ENCODE data around the gene AIRE.

DNA sequence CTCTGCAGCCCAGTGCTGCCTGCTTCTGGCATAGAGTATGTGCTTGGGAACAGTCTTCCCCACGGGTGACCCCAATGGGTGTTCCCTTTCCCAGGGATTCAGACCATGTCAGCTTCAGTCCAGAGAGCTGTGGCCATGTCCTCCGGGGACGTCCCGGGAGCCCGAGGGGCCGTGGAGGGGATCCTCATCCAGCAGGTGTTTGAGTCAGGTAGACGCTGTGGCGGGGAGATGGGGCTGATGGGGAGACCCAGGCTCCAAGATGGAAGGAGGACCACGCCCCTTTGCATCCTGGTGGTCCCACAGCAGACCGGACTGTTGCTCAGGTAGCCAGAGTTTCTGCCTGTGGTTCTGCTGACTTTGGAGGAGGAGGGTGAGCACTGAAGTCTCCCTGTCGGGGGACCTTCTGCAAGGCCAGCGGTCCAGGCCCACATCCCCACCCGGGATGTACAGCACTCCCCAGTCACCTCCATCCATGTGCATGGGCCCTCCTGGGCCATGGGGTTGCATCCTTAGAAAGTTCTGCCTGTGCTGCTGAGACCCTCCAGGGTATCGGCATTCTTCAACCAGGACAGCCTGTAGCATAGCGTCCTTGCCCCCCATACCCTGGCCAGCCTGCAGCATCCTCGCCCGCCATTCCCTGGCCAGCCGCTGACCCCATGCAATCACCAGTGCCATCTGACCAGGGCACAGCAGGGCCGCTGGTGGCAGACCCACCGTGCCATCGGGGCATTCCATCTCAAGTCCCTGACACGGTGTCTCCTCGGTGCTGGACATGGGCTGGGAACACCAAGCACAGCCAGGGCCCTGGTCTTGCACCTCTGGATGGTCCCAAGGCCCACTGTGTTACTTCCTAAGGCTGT, 2.8 kb downstream of the AIRE start:
- TF ChIP-seq, protein P1, sequence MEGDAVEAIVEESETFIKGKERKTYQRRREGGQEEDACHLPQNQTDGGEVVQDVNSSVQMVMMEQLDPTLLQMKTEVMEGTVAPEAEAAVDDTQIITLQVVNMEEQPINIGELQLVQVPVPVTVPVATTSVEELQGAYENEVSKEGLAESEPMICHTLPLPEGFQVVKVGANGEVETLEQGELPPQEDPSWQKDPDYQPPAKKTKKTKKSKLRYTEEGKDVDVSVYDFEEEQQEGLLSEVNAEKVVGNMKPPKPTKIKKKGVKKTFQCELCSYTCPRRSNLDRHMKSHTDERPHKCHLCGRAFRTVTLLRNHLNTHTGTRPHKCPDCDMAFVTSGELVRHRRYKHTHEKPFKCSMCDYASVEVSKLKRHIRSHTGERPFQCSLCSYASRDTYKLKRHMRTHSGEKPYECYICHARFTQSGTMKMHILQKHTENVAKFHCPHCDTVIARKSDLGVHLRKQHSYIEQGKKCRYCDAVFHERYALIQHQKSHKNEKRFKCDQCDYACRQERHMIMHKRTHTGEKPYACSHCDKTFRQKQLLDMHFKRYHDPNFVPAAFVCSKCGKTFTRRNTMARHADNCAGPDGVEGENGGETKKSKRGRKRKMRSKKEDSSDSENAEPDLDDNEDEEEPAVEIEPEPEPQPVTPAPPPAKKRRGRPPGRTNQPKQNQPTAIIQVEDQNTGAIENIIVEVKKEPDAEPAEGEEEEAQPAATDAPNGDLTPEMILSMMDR (IDR thresholded peaks at IDR 0.05), result no peak
- no peak for TF ChIP-seq POLR2A (IDR thresholded peaks at IDR 0.05)
